Ishikawa (cell line): Measurements from ENCODE around the gene SUMF2.

ENCODE experiments used
- CEBPB ChIP-seq: IDR thresholded peaks from 2 replicates; pipeline ENCODE4 v1.6.1; 2012
- CREB1 ChIP-seq: IDR thresholded peaks from 2 replicates; pipeline ENCODE4 v1.6.1; 2012; ENCODE audit warnings: low read depth
- EGR1 ChIP-seq: IDR thresholded peaks from 2 replicates; pipeline ENCODE4 v1.6.1; 2012
- EP300 ChIP-seq: IDR thresholded peaks from 2 replicates; pipeline ENCODE4 v1.6.1; 2012; ENCODE audit warnings: borderline replicate concordance
- FOXM1 ChIP-seq: IDR thresholded peaks from 2 replicates; pipeline ENCODE4 v1.6.1; 2012; ENCODE audit warnings: low read depth, borderline replicate concordance
- NFIC ChIP-seq: IDR thresholded peaks from 2 replicates; pipeline ENCODE4 v1.6.1; 2012
- RAD21 ChIP-seq: IDR thresholded peaks from 2 replicates; pipeline ENCODE4 v1.6.1; 2012; ENCODE audit warnings: low read depth
- TAF1 ChIP-seq: IDR thresholded peaks from 2 replicates; pipeline ENCODE4 v1.6.1; 2012; ENCODE audit warnings: low read depth, mild to moderate bottlenecking
- TCF12 ChIP-seq: IDR thresholded peaks from 2 replicates; pipeline ENCODE4 v1.6.1; 2012; ENCODE audit warnings: low read depth
- TEAD4 ChIP-seq: IDR thresholded peaks from 2 replicates; pipeline ENCODE4 v1.6.1; 2012
- YY1 ChIP-seq: IDR thresholded peaks from 2 replicates; pipeline ENCODE4 v1.6.1; 2012; ENCODE audit warnings: low read depth
- ZBTB7A ChIP-seq: IDR thresholded peaks from 2 replicates; pipeline ENCODE4 v1.6.1; 2012; ENCODE audit warnings: low read depth
- TF ChIP-seq, protein P1 (sequence below): IDR thresholded peaks from 2 replicates; pipeline ENCODE4 v1.6.1; 2012
- TF ChIP-seq, protein P2 (sequence below): IDR thresholded peaks from 2 replicates; pipeline ENCODE4 v1.6.1; 2012; ENCODE audit warnings: low read depth, mild to moderate bottlenecking
- TF ChIP-seq, protein P3 (sequence below): IDR thresholded peaks from 2 replicates; pipeline ENCODE4 v1.6.1; 2012

Gene SUMF2

DNA sequence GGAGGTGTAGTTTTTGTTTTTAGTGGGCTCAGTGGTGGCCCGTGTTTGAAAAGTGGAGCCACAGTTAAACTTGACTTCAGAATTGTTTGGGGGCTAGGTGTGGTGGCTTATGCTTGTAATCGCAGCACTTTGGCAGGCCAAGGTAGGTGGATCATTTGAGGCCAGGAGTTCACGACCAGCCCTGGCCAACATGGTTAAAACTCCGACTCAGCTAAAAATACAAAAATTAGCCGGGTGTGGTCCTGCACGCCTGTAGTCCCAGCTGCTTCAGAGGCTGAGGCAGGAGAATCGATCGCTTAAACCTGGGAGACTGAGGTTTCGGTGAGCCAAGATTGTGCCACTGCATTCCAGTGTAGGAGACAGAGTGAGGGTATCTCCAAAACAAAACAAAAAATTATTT lies 10.7 kb upstream of the SUMF2 start:
- TF ChIP-seq, protein P1, sequence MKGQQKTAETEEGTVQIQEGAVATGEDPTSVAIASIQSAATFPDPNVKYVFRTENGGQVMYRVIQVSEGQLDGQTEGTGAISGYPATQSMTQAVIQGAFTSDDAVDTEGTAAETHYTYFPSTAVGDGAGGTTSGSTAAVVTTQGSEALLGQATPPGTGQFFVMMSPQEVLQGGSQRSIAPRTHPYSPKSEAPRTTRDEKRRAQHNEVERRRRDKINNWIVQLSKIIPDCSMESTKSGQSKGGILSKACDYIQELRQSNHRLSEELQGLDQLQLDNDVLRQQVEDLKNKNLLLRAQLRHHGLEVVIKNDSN, result no peak
- TF ChIP-seq, protein P2, sequence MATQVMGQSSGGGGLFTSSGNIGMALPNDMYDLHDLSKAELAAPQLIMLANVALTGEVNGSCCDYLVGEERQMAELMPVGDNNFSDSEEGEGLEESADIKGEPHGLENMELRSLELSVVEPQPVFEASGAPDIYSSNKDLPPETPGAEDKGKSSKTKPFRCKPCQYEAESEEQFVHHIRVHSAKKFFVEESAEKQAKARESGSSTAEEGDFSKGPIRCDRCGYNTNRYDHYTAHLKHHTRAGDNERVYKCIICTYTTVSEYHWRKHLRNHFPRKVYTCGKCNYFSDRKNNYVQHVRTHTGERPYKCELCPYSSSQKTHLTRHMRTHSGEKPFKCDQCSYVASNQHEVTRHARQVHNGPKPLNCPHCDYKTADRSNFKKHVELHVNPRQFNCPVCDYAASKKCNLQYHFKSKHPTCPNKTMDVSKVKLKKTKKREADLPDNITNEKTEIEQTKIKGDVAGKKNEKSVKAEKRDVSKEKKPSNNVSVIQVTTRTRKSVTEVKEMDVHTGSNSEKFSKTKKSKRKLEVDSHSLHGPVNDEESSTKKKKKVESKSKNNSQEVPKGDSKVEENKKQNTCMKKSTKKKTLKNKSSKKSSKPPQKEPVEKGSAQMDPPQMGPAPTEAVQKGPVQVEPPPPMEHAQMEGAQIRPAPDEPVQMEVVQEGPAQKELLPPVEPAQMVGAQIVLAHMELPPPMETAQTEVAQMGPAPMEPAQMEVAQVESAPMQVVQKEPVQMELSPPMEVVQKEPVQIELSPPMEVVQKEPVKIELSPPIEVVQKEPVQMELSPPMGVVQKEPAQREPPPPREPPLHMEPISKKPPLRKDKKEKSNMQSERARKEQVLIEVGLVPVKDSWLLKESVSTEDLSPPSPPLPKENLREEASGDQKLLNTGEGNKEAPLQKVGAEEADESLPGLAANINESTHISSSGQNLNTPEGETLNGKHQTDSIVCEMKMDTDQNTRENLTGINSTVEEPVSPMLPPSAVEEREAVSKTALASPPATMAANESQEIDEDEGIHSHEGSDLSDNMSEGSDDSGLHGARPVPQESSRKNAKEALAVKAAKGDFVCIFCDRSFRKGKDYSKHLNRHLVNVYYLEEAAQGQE, result no peak
- no peak for TF ChIP-seq FOXM1
- TF ChIP-seq EGR1, result no peak
- TF ChIP-seq TEAD4, result no peak
- no peak for TF ChIP-seq CEBPB
- TF ChIP-seq EP300, result no peak
- no peak for TF ChIP-seq NFIC
- no peak for TF ChIP-seq TCF12
- TF ChIP-seq CREB1, result no peak
- no peak for TF ChIP-seq YY1
- TF ChIP-seq, protein P3, sequence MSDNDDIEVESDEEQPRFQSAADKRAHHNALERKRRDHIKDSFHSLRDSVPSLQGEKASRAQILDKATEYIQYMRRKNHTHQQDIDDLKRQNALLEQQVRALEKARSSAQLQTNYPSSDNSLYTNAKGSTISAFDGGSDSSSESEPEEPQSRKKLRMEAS, result no peak
- TF ChIP-seq TAF1, result no peak
- no peak for TF ChIP-seq ZBTB7A
- TF ChIP-seq RAD21, result no peak

DNA sequence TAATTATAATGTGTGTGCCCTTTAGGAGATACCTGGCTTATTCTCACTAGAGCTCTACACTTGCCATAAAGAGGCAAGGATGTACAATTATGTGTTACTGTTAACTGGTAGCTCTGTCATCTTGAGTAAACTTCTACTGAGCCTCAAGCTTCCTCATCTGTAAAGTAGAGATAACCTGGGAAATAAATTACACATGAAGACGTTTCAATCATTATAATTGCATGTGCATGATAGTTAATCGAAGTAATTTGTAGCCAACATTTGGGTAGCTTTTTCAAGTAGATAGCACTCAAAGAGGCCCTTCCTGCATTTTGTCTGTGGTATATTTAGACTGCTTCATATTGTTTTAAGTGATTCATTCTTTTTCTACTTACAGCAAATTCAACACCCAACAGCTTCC lies 10.1 kb upstream of the SUMF2 start:
- TF ChIP-seq, protein P3, result no peak
- TF ChIP-seq FOXM1 (no peak), EP300 (no peak), TAF1 (no peak), NFIC (no peak), YY1 (no peak), RAD21 (no peak)
- TF ChIP-seq, protein P2, result no peak
- TF ChIP-seq, protein P1, result no peak

DNA sequence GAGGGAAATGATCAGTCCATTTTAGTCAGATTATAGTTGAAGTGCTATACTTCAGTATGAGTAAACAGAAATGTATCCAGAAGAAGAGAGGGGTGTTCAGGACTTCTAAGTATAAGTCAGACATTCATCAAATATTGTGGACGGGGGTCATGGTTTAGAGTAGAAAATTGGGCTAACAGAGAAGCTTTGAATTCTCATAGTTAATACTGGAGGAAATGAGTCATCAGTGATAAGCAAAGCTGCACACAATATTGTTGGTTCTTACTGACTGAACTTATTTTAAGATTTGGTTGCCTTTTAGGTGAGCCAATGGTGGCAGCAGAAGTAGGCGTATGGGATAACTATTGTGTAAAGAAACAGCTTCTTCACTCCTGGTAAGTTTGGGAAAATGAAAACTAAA lies 1.7 kb upstream of the SUMF2 start:
- TF ChIP-seq EGR1 (no peak), CREB1 (no peak), NFIC (no peak), EP300 (no peak), CEBPB (no peak), FOXM1 (no peak), TAF1 (no peak), TCF12 (no peak), RAD21 (no peak), ZBTB7A (no peak), YY1 (no peak), TEAD4 (no peak)
- TF ChIP-seq, protein P3, result no peak
- TF ChIP-seq, protein P1, result no peak
- TF ChIP-seq, protein P2, result no peak

DNA sequence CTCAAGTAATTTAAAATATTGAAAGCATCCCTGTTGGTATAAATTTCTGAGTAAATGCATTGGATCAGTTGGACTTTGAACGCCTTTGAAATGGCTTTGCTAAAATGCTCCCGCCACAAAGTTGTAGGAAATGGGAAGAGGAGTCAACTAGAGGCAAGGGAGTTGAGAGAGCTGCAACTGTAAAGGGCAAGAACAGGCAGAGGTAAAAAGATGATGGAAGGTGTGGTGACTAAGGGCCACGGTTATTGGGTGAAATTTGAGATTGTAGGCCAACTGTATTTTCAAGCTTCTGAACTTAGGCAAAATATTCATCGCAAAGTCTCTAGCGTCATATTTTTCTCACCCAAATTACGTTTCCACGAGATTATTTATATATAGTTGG lies 595 bp upstream of the SUMF2 start:
- no peak for TF ChIP-seq TCF12
- no peak for TF ChIP-seq FOXM1
- TF ChIP-seq EGR1, result no peak
- no peak for TF ChIP-seq YY1
- TF ChIP-seq TAF1, result no peak
- TF ChIP-seq, protein P2, result no peak
- TF ChIP-seq, protein P1, result no peak
